Epithelial cell of proximal tubule (primary cell): ENCODE results near the gene EPHA3. TPM values are rescaled to one million over a fixed set of nuclear protein-coding genes. Genes with fewer than 3 reads are reported as not detected.

Experiments used
- DNase-seq: peaks from one replicate; pipeline ENCODE4 v3.0.0-alpha.2; 2011; ENCODE audit warnings: low read depth
- H3K4me3 ChIP-seq: 2 replicates; pipeline ENCODE4 v1.5.1; 2011; ENCODE audit warnings: low read depth, mild to moderate bottlenecking, low read length
- CTCF ChIP-seq: conservative IDR thresholded peaks from 2 replicates; pipeline ENCODE4 v1.5.1; 2012; ENCODE audit warnings: low read depth, mild to moderate bottlenecking, low read length
- total RNA-seq: library from RNA; depleted of rRNA; stranded (reverse); fragments of >200 nt; gene quantifications from 2 replicates; pipeline ENCODE4 v1.2.3, GENCODE V29; 2015

The EPHA3 gene
- total RNA-seq, 1 donor from 2014 or later = 0.06 TPM

GRCh38 chr3:89503891-89504391, 396.5 kb downstream of the EPHA3 start:
- no peak overlapping the region for H3K4me3 ChIP-seq
- no peak for TF ChIP-seq CTCF
- no peak for DNase-seq

- DNase-seq = no peak
- TF ChIP-seq CTCF = no peak
- no peak overlapping the region for H3K4me3 ChIP-seq
Measured at GRCh38 chr3:89504432-89504831, 397.0 kb downstream of the EPHA3 start.

- no peak overlapping the region for H3K4me3 ChIP-seq
- no peak for TF ChIP-seq CTCF
- no peak for DNase-seq
Measured at GRCh38 chr3:89506462-89507103, 399.2 kb downstream of the EPHA3 start.

- DNase-seq = no peak
- no peak overlapping the region for H3K4me3 ChIP-seq
- TF ChIP-seq CTCF = no peak
Measured at GRCh38 chr3:89521328-89521727, 413.9 kb downstream of the EPHA3 start.

GRCh38 chr3:89522155-89522554, 414.7 kb downstream of the EPHA3 start:
- no peak for DNase-seq
- TF ChIP-seq CTCF = no peak

GRCh38 chr3:89525609-89526008, 418.2 kb downstream of the EPHA3 start:
- H3K4me3 ChIP-seq = no peak overlapping the region
- TF ChIP-seq CTCF = no peak
- DNase-seq = no peak

More at GRCh38 chr3:89522155-89522554, 414.7 kb downstream of the EPHA3 start:
- no peak overlapping the region for H3K4me3 ChIP-seq

GRCh38 chr3:89527736-89528305, 420.4 kb downstream of the EPHA3 start:
- no peak for DNase-seq
- H3K4me3 ChIP-seq = no peak overlapping the region
- TF ChIP-seq CTCF = no peak
